Transverse colon (tissue), 4 donors: Measurements from ENCODE around the gene COL8A1.

Experiments
- CTCF ChIP-seq, 5 experiments: fragments of 200-600 bp in 3 of 5; fragments of 450-650 bp in 2 of 5; sonication (generic) in 3 of 5; IDR thresholded peaks; 1 replicate in 2 of 5; 2 replicates in 3 of 5; pipeline ENCODE4 v1.5.1; 2016 to 2017; ENCODE audit warnings: antibody characterized with exemption in 5 of 5, inconsistent platforms in 3 of 5, mild to moderate bottlenecking in 2 of 5, moderate library complexity in 1 of 5
- POLR2AphosphoS5 ChIP-seq, 3 donors: sonication (generic); formaldehyde crosslinking; IDR thresholded peaks; one replicate each; pipeline ENCODE4 v1.6.1; 2016; ENCODE audit warnings: antibody characterized with exemption in 3 of 3

GRCh38 chr3:99648516-99648915 lies 10.1 kb downstream of the COL8A1 start:
- TF ChIP-seq CTCF (IDR thresholded peaks at IDR 0.05), result no peak
- TF ChIP-seq POLR2AphosphoS5 (IDR thresholded peaks at IDR 0.05), result no peak
